Omental fat pad (tissue), 4 donors: ENCODE results near the gene RPN2. TPM values are rescaled to one million over a fixed set of nuclear protein-coding genes. Genes with fewer than 3 reads are reported as not detected.

ENCODE experiments used
- ATAC-seq: fragments of 150-250 bp; one replicate; pipeline ENCODE4 v1.9.1; 2016; ENCODE audit warnings: mild to moderate bottlenecking, moderate library complexity; ENCODE audit not compliant: low FRiP score
- DNase-seq: peaks from one replicate; pipeline ENCODE4 v3.0.0-alpha.2; 2019; ENCODE audit warnings: low spot score
- CTCF ChIP-seq, 3 donors: fragments of 450-650 bp; IDR thresholded peaks; one replicate each; pipeline ENCODE4 v1.5.1; 2016 to 2017; ENCODE audit warnings: antibody characterized with exemption in 3 of 3, mild to moderate bottlenecking in 3 of 3, moderate library complexity in 2 of 3
- total RNA-seq, 4 donors: library from RNA; depleted of rRNA; stranded (reverse); fragments of >200 nt; gene quantifications; one replicate each; pipeline ENCODE4 v1.1.0, GENCODE V29; 2016

RPN2 gene
- total RNA-seq, 4 donors from 2014 or later, result 105 to 168 (median 156) TPM

GRCh38 chr20:37245216-37246150, 66.4 kb downstream of the RPN2 start:
- no peak for ATAC-seq
- no peak for TF ChIP-seq CTCF (IDR thresholded peaks at IDR 0.05)
- DNase-seq, result no peak

DNA sequence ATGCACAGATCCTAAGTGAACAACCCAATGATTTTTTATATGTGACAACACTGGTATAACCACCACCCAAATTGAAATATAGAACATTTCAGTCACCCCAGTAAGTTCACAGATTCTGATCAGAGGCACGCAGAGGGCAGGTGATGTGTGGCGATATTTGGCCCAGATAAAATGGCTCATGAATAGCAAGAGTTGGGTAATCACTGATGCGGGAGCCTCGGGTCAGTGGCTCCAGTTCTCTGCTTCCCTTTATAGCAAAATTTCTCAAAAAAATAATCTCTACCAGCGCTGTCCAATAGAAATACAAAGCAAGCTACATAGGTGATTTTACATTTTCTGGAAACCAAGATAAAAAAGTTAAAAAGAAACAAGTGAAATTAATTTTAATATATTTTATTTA, 67.6 kb downstream of the RPN2 start:
- TF ChIP-seq CTCF (IDR thresholded peaks at IDR 0.05), result no peak
- ATAC-seq (no peak), DNase-seq (no peak)

GRCh38 chr20:37247547-37247946, 68.4 kb downstream of the RPN2 start:
- no peak for ATAC-seq
- TF ChIP-seq CTCF (IDR thresholded peaks at IDR 0.05), result no peak
- DNase-seq, result no peak

- ATAC-seq, result no peak
- DNase-seq, result no peak
- TF ChIP-seq CTCF (IDR thresholded peaks at IDR 0.05), result no peak
These were observed 70.2 kb downstream of the RPN2 start for GRCh38 chr20:37249304-37249703.

GRCh38 chr20:37251825-37252477, 72.8 kb downstream of the RPN2 start:
- DNase-seq (no peak), ATAC-seq (no peak)
- no peak for TF ChIP-seq CTCF (IDR thresholded peaks at IDR 0.05)

GRCh38 chr20:37253087-37253486, 74.0 kb downstream of the RPN2 start:
- no peak for TF ChIP-seq CTCF (IDR thresholded peaks at IDR 0.05)
- DNase-seq (no peak), ATAC-seq (no peak)
